ENCODE results near the gene RANBP10. TPM values are rescaled to one million over a fixed set of nuclear protein-coding genes. Genes with fewer than 3 reads are reported as not detected.

Gene RANBP10
- total and polyA plus RNA-seq, 2 of the 13 experiments (the other 11 are each of a cell fraction or from before 2014, with no cell fraction given), result 9.2 to 22.7 TPM

GRCh38 chr16:67842509-67843342, 36.4 kb upstream of the RANBP10 start (continued):
- no peak; the same call in 1 of the 2 replicates for TF ChIP-seq EED (CRISPR knock-in tag; IDR thresholded peaks at IDR 0.05)
- peak; percentile 49; the same call in 1 of the 2 replicates for TF ChIP-seq HOXA5 (CRISPR knock-in tag; IDR thresholded peaks at IDR 0.05)
- peak; percentile 59 for TF ChIP-seq SKIL (CRISPR knock-in tag; IDR thresholded peaks at IDR 0.05; ENCODE audit: borderline replicate concordance)
- TF ChIP-seq PCBP1 (IDR thresholded peaks at IDR 0.05; ENCODE audit: borderline replicate concordance, low read depth, low read length), result no peak
- peak; percentile 95 for TF ChIP-seq UBTF (CRISPR knock-in tag; IDR thresholded peaks at IDR 0.05)
- peak; percentile 65 for TF ChIP-seq SAP130 (CRISPR knock-in tag; IDR thresholded peaks at IDR 0.05; ENCODE audit: low read depth)
- TF ChIP-seq ZBTB34 (CRISPR knock-in tag; IDR thresholded peaks at IDR 0.05), result no peak
- TF ChIP-seq HMGA1 (CRISPR knock-in tag; conservative IDR thresholded peaks at IDR 0.05), result no peak
- 0 out of 2 replicates have a peak, but pooled peaks have one; percentile 30 for TF ChIP-seq HES4 (CRISPR knock-in tag; IDR thresholded peaks at IDR 0.05; ENCODE audit: borderline replicate concordance)
- TF ChIP-seq HOXA3 (CRISPR knock-in tag; IDR thresholded peaks at IDR 0.05), result no peak
- no peak for TF ChIP-seq PRPF4 (IDR thresholded peaks at IDR 0.05; ENCODE audit: low read depth, low read length, poor library complexity, severe bottlenecking)
- TF ChIP-seq, protein P1, sequence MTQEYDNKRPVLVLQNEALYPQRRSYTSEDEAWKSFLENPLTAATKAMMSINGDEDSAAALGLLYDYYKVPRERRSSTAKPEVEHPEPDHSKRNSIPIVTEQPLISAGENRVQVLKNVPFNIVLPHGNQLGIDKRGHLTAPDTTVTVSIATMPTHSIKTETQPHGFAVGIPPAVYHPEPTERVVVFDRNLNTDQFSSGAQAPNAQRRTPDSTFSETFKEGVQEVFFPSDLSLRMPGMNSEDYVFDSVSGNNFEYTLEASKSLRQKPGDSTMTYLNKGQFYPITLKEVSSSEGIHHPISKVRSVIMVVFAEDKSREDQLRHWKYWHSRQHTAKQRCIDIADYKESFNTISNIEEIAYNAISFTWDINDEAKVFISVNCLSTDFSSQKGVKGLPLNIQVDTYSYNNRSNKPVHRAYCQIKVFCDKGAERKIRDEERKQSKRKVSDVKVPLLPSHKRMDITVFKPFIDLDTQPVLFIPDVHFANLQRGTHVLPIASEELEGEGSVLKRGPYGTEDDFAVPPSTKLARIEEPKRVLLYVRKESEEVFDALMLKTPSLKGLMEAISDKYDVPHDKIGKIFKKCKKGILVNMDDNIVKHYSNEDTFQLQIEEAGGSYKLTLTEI (CRISPR knock-in tag; conservative IDR thresholded peaks at IDR 0.05), result no peak
- no peak for TF ChIP-seq CCDC6 (CRISPR knock-in tag; IDR thresholded peaks at IDR 0.05)
- 0 out of 2 replicates have a peak, but pooled peaks have one; percentile 61 for TF ChIP-seq ATF7-NPFF (CRISPR knock-in tag; IDR thresholded peaks at IDR 0.05; ENCODE audit: low read depth)
- TF ChIP-seq ZNF124 (CRISPR knock-in tag; IDR thresholded peaks at IDR 0.05), result peak; percentile 13; the same call in 1 of the 2 replicates
- no peak for TF ChIP-seq RBM22 (optimal IDR thresholded peaks at IDR 0.05; ENCODE audit: low read length)
- no peak for TF ChIP-seq SP1 (IDR thresholded peaks at IDR 0.05)
- no peak; the same call in 1 of the 2 replicates for TF ChIP-seq SP1 (CRISPR knock-in tag; IDR thresholded peaks at IDR 0.05)
- TF ChIP-seq SUZ12 (IDR thresholded peaks at IDR 0.05; ENCODE audit: low read depth, low read length), result no peak
- no peak for TF ChIP-seq FOXM1 (CRISPR knock-in tag; IDR thresholded peaks at IDR 0.05)
- TF ChIP-seq ZNF556 (CRISPR knock-in tag; IDR thresholded peaks at IDR 0.05; ENCODE audit: borderline replicate concordance), result no peak

Measured in HepG2 (cell line).